ENCODE results near the gene MADD. TPM values are rescaled to one million over a fixed set of nuclear protein-coding genes. Genes with fewer than 3 reads are reported as not detected.

The MADD gene
- total and polyA plus RNA-seq, 4 donors = 13.8 to 58.0 (median 31.9) TPM

- Histone ChIP-seq H3K4me3 (ENCODE audit: low read length in 2 of 2) (no peak overlapping the region), H3K27me3 (ENCODE audit: control insufficient read depth in 1 of 2, insufficient read depth in 2 of 2, low read length in 1 of 2) (no peaks in the 10 kb centered on the region), H3K36me3 (ENCODE audit: control insufficient read depth in 1 of 2, insufficient read depth in 2 of 2, low read length in 1 of 2) (no peaks in the 10 kb centered on the region), H3K27ac (ENCODE audit: low read depth in 1 of 2, low read length in 2 of 2) (no peak overlapping the region), H3K4me1 (ENCODE audit: control insufficient read depth in 1 of 2, insufficient read depth in 2 of 2, low read length in 2 of 2) (no peaks in the 10 kb centered on the region), H3K9me3 (ENCODE audit: control insufficient read depth, low read length) (no peaks in the 10 kb centered on the region)
- peak in 1 of 2 donors; percentile 49 for DNase-seq
- ATAC-seq (ENCODE audit: low FRiP score) = no peak
- 55 to 76% methylated on average over 6 of the region's 6 CpGs for WGBS, 2 donors
- intact Hi-C loops (cut with DNase I) = loop anchor here (2.0 to 5.0 kb wide), 2 partner anchors 19 to 91 kb away; partner anchors contain the start of genes ACP2 (in 1 of the 2) and ARFGAP2 (in 1 of the 2)
These were observed 2.1 kb upstream of the MADD start for GRCh38 chr11:47267876-47268275.

- H3K36me3 ChIP-seq (ENCODE audit: control insufficient read depth in 1 of 2, insufficient read depth in 2 of 2, low read length in 1 of 2) = no peaks in the 10 kb centered on the region
- ATAC-seq (ENCODE audit: low FRiP score) (no peak), DNase-seq (no peak)
- intact Hi-C loops (cut with DNase I) = loop anchor here (2.0 to 5.0 kb wide), 2 partner anchors 20 to 91 kb away; partner anchors contain the start of genes ACP2 (in 1 of the 2) and ARFGAP2 (in 1 of the 2)
- H3K27me3 ChIP-seq (ENCODE audit: control insufficient read depth in 1 of 2, insufficient read depth in 2 of 2, low read length in 1 of 2) = no peaks in the 10 kb centered on the region
- no peak overlapping the region for H3K4me3 ChIP-seq (ENCODE audit: low read length in 2 of 2)
- no peaks in the 10 kb centered on the region for H3K9me3 ChIP-seq (ENCODE audit: control insufficient read depth, low read length)
- H3K27ac ChIP-seq (ENCODE audit: low read depth in 1 of 2, low read length in 2 of 2) = peak overlapping the region; percentile 2 to 66
- no peaks in the 10 kb centered on the region for H3K4me1 ChIP-seq (ENCODE audit: control insufficient read depth in 1 of 2, insufficient read depth in 2 of 2, low read length in 2 of 2)
- 61 to 66% methylated on average over 13 of the region's 13 CpGs for WGBS, 2 donors
These were observed 1.4 kb upstream of the MADD start for GRCh38 chr11:47268448-47269001.

- no peaks in the 10 kb centered on the region for H3K9me3 ChIP-seq (ENCODE audit: control insufficient read depth, low read length)
- H3K4me3 ChIP-seq (ENCODE audit: low read length in 2 of 2) = peak overlapping the region; percentile 72 to 93
- H3K36me3 ChIP-seq (ENCODE audit: control insufficient read depth in 1 of 2, insufficient read depth in 2 of 2, low read length in 1 of 2) = no peaks in the 10 kb centered on the region
- H3K27me3 ChIP-seq (ENCODE audit: control insufficient read depth in 1 of 2, insufficient read depth in 2 of 2, low read length in 1 of 2) = no peaks in the 10 kb centered on the region
- H3K27ac ChIP-seq (ENCODE audit: low read depth in 1 of 2, low read length in 2 of 2) = peak overlapping the region; percentile 2 to 92
- DNase-seq (peak; percentile 93 to 95), ATAC-seq (ENCODE audit: low FRiP score) (peak; percentile 96)
- intact Hi-C loops (cut with DNase I) = loop anchor here (2.0 to 5.0 kb wide), 2 partner anchors 20 to 92 kb away; partner anchors contain the start of genes ACP2 (in 1 of the 2) and ARFGAP2 (in 1 of the 2)
- 1 to 2% methylated on average over 47 to 52 of the region's 52 CpGs for WGBS, 2 donors
- no peaks in the 10 kb centered on the region for H3K4me1 ChIP-seq (ENCODE audit: control insufficient read depth in 1 of 2, insufficient read depth in 2 of 2, low read length in 2 of 2)
These were observed 718 bp upstream of the MADD start for GRCh38 chr11:47269002-47269828.

- H3K4me1 ChIP-seq (ENCODE audit: control insufficient read depth in 1 of 2, insufficient read depth in 2 of 2, low read length in 2 of 2) = no peaks in the 10 kb centered on the region
- H3K27me3 ChIP-seq (ENCODE audit: control insufficient read depth in 1 of 2, insufficient read depth in 2 of 2, low read length in 1 of 2) = no peaks in the 10 kb centered on the region
- DNase-seq (peak in 1 of 2 donors; percentile 69), ATAC-seq (ENCODE audit: low FRiP score) (no peak)
- intact Hi-C loops (cut with DNase I) = loop anchor here in 1 of 2 donors (5.0 kb wide), 1 partner anchor 93 kb away; the partner anchor contains the start of gene ARFGAP2
- no peaks in the 10 kb centered on the region for H3K9me3 ChIP-seq (ENCODE audit: control insufficient read depth, low read length)
- no peaks in the 10 kb centered on the region for H3K36me3 ChIP-seq (ENCODE audit: control insufficient read depth in 1 of 2, insufficient read depth in 2 of 2, low read length in 1 of 2)
- H3K27ac ChIP-seq (ENCODE audit: low read depth in 1 of 2, low read length in 2 of 2) = peak overlapping the region; percentile 16 to 52
- 3 to 5% methylated on average over 23 to 34 of the region's 34 CpGs for WGBS, 2 donors
- peak overlapping the region; percentile 72 to 93 for H3K4me3 ChIP-seq (ENCODE audit: low read length in 2 of 2)
These were observed 668 bp downstream of the MADD start for GRCh38 chr11:47270331-47271271.

- ATAC-seq (ENCODE audit: low FRiP score) (no peak), DNase-seq (no peak)
- H3K27me3 ChIP-seq (ENCODE audit: control insufficient read depth in 1 of 2, insufficient read depth in 2 of 2, low read length in 1 of 2) = no peaks in the 10 kb centered on the region
- intact Hi-C loops (cut with DNase I) = loop anchor here in 1 of 2 donors (5.0 kb wide), 1 partner anchor 94 kb away; the partner anchor contains the start of gene ARFGAP2
- H3K36me3 ChIP-seq (ENCODE audit: control insufficient read depth in 1 of 2, insufficient read depth in 2 of 2, low read length in 1 of 2) = peaks cover 1 to 2% of the 10 kb centered on the region in 2 donors
- H3K27ac ChIP-seq (ENCODE audit: low read depth in 1 of 2, low read length in 2 of 2) = no peak overlapping the region
- WGBS, 2 donors = 52 to 59% methylated on average over 4 of the region's 4 CpGs
- H3K4me1 ChIP-seq (ENCODE audit: control insufficient read depth in 1 of 2, insufficient read depth in 2 of 2, low read length in 2 of 2) = no peaks in the 10 kb centered on the region
- no peak overlapping the region for H3K4me3 ChIP-seq (ENCODE audit: low read length in 2 of 2)
- H3K9me3 ChIP-seq (ENCODE audit: control insufficient read depth, low read length) = no peaks in the 10 kb centered on the region
These were observed 1.4 kb downstream of the MADD start for GRCh38 chr11:47271328-47271727.

- Histone ChIP-seq H3K27ac (ENCODE audit: low read depth in 1 of 2, low read length in 2 of 2) (no peak overlapping the region), H3K9me3 (ENCODE audit: control insufficient read depth, low read length) (no peaks in the 10 kb centered on the region), H3K27me3 (ENCODE audit: control insufficient read depth in 1 of 2, insufficient read depth in 2 of 2, low read length in 1 of 2) (no peaks in the 10 kb centered on the region), H3K36me3 (ENCODE audit: control insufficient read depth in 1 of 2, insufficient read depth in 2 of 2, low read length in 1 of 2) (peaks cover 6% of the 10 kb centered on the region in 2 donors), H3K4me3 (ENCODE audit: low read length in 2 of 2) (no peak overlapping the region), H3K4me1 (ENCODE audit: control insufficient read depth in 1 of 2, insufficient read depth in 2 of 2, low read length in 2 of 2) (no peaks in the 10 kb centered on the region)
- DNase-seq (no peak), ATAC-seq (ENCODE audit: low FRiP score) (no peak)
- intact Hi-C loops (cut with DNase I) = loop anchor here in 1 of 2 donors (5.0 kb wide), 1 partner anchor 95 kb away; the partner anchor contains the start of gene ARFGAP2
- WGBS, 2 donors = 62 to 63% methylated on average over 11 of the region's 11 CpGs
These were observed 2.2 kb downstream of the MADD start for GRCh38 chr11:47271961-47272661.

GRCh38 chr11:47272706-47273105 lies 2.8 kb downstream of the MADD start:
- H3K4me1 ChIP-seq (ENCODE audit: control insufficient read depth in 1 of 2, insufficient read depth in 2 of 2, low read length in 2 of 2) = no peaks in the 10 kb centered on the region
- no peaks in the 10 kb centered on the region for H3K27me3 ChIP-seq (ENCODE audit: control insufficient read depth in 1 of 2, insufficient read depth in 2 of 2, low read length in 1 of 2)
- no peak overlapping the region for H3K27ac ChIP-seq (ENCODE audit: low read depth in 1 of 2, low read length in 2 of 2)
- no peaks in the 10 kb centered on the region for H3K9me3 ChIP-seq (ENCODE audit: control insufficient read depth, low read length)
- no peak overlapping the region for H3K4me3 ChIP-seq (ENCODE audit: low read length in 2 of 2)
- DNase-seq = no peak
- WGBS, 2 donors = 0% methylated on average over 1 of the region's 1 CpG
- peaks cover 6 to 7% of the 10 kb centered on the region in 2 donors for H3K36me3 ChIP-seq (ENCODE audit: control insufficient read depth in 1 of 2, insufficient read depth in 2 of 2, low read length in 1 of 2)
- intact Hi-C loops (cut with DNase I) = loop anchor here in 1 of 2 donors (5.0 kb wide), 1 partner anchor 95 kb away; the partner anchor contains the start of gene ARFGAP2
- no peak for ATAC-seq (ENCODE audit: low FRiP score)

All from aorta (tissue), 5 donors.